ENCODE data around the gene DMRTC2.

Gene DMRTC2

GRCh38 chr19:41845001-41845050 lies at the start of gene DMRTC2:
DMRTC2 (plus strand) TSS chr19:41845042; CDS start chr19:41847429, 2,387 bp downstream.
- H3K27me3 ChIP-seq (ENCODE audit: insufficient read depth, low read length, poor library complexity): peaks cover 3% of the 10 kb centered on the region

GRCh38 chr19:41796362-41796761 lies 48.5 kb upstream of the DMRTC2 start, which contains the start of gene CEACAM3:
CEACAM3 (plus strand) TSS chr19:41796587; CDS start chr19:41796678, 91 bp downstream.
- Histone ChIP-seq H3K4me3 (ENCODE audit: low read depth in 1 of 2, low read length in 2 of 2) (no peak within 1 kb of the TSS), H3K27me3 (ENCODE audit: insufficient read depth, low read length, poor library complexity) (peaks cover 22% of the 10 kb centered on the region), H4K20me1 (ENCODE audit: insufficient read depth, low read length) (no peaks in the 10 kb centered on the region), H3K27ac (ENCODE audit: low read length) (no peak within 1 kb of the TSS), H3K4me1 (ENCODE audit: insufficient read depth, low read length) (no peaks in the 10 kb centered on the region), H3K79me2 (ENCODE audit: insufficient read depth, low read length) (no peaks in the 10 kb centered on the region), H3K4me2 (ENCODE audit: insufficient read depth, low read length) (no peak within 1 kb of the TSS), H3K36me3 (ENCODE audit: insufficient read depth, low read length) (no peaks in the 10 kb centered on the region), H2AFZ (ENCODE audit: low read depth, low read length) (no peak within 1 kb of the TSS), H3K9ac (ENCODE audit: low read depth, low read length) (no peak within 1 kb of the TSS), H3K9me3 (ENCODE audit: insufficient read depth, low read length, severe bottlenecking) (no peaks in the 10 kb centered on the region)
- no peak for DNase-seq
- TF ChIP-seq EZH2 (IDR thresholded peaks at IDR 0.05; ENCODE audit: borderline replicate concordance, low read depth, low read length, severe bottlenecking): no peak
- TF ChIP-seq CTCF (IDR thresholded peaks at IDR 0.05; ENCODE audit: borderline replicate concordance, extremely low read depth, low read length, poor library complexity, severe bottlenecking): no peak
- no peak for ATAC-seq (ENCODE audit: insufficient read depth, low read depth)

More at GRCh38 chr19:41845001-41845050, at the start of gene DMRTC2:
- H3K4me2 ChIP-seq (ENCODE audit: insufficient read depth, low read length): no peak within 1 kb of the TSS
- no peaks in the 10 kb centered on the region for H4K20me1 ChIP-seq (ENCODE audit: insufficient read depth, low read length)
- H3K36me3 ChIP-seq (ENCODE audit: insufficient read depth, low read length): no peaks in the 10 kb centered on the region
- TF ChIP-seq CTCF (IDR thresholded peaks at IDR 0.05; ENCODE audit: borderline replicate concordance, extremely low read depth, low read length, poor library complexity, severe bottlenecking) (no peak), EZH2 (IDR thresholded peaks at IDR 0.05; ENCODE audit: borderline replicate concordance, low read depth, low read length, severe bottlenecking) (no peak)
- H3K4me1 ChIP-seq (ENCODE audit: insufficient read depth, low read length): no peaks in the 10 kb centered on the region
- no peak within 1 kb of the TSS for H2AFZ ChIP-seq (ENCODE audit: low read depth, low read length)
- H3K9ac ChIP-seq (ENCODE audit: low read depth, low read length): no peak within 1 kb of the TSS
- no peak within 1 kb of the TSS for H3K4me3 ChIP-seq (ENCODE audit: low read depth in 1 of 2, low read length in 2 of 2)
- H3K9me3 ChIP-seq (ENCODE audit: insufficient read depth, low read length, severe bottlenecking): no peaks in the 10 kb centered on the region
- DNase-seq: no peak
- no peak for ATAC-seq (ENCODE audit: insufficient read depth, low read depth)
- no peaks in the 10 kb centered on the region for H3K79me2 ChIP-seq (ENCODE audit: insufficient read depth, low read length)
- H3K27ac ChIP-seq (ENCODE audit: low read length): no peak within 1 kb of the TSS

GRCh38 chr19:41796901-41797300 lies 47.9 kb upstream of the DMRTC2 start:
- TF ChIP-seq CTCF (IDR thresholded peaks at IDR 0.05; ENCODE audit: borderline replicate concordance, extremely low read depth, low read length, poor library complexity, severe bottlenecking) (no peak), EZH2 (IDR thresholded peaks at IDR 0.05; ENCODE audit: borderline replicate concordance, low read depth, low read length, severe bottlenecking) (no peak)
- no peak overlapping the region for H3K9ac ChIP-seq (ENCODE audit: low read depth, low read length)
- DNase-seq (no peak), ATAC-seq (ENCODE audit: insufficient read depth, low read depth) (no peak)
- no peaks in the 10 kb centered on the region for H3K9me3 ChIP-seq (ENCODE audit: insufficient read depth, low read length, severe bottlenecking)
- no peaks in the 10 kb centered on the region for H3K36me3 ChIP-seq (ENCODE audit: insufficient read depth, low read length)
- H3K4me3 ChIP-seq (ENCODE audit: low read depth in 1 of 2, low read length in 2 of 2): no peak overlapping the region
- no peaks in the 10 kb centered on the region for H3K79me2 ChIP-seq (ENCODE audit: insufficient read depth, low read length)
- no peaks in the 10 kb centered on the region for H3K4me1 ChIP-seq (ENCODE audit: insufficient read depth, low read length)
- H4K20me1 ChIP-seq (ENCODE audit: insufficient read depth, low read length): no peaks in the 10 kb centered on the region
- H3K27me3 ChIP-seq (ENCODE audit: insufficient read depth, low read length, poor library complexity): peaks cover 27% of the 10 kb centered on the region
- H3K4me2 ChIP-seq (ENCODE audit: insufficient read depth, low read length): no peak overlapping the region
- H2AFZ ChIP-seq (ENCODE audit: low read depth, low read length): no peak overlapping the region
- no peak overlapping the region for H3K27ac ChIP-seq (ENCODE audit: low read length)

- TF ChIP-seq EZH2 (IDR thresholded peaks at IDR 0.05; ENCODE audit: borderline replicate concordance, low read depth, low read length, severe bottlenecking) (no peak), CTCF (IDR thresholded peaks at IDR 0.05; ENCODE audit: borderline replicate concordance, extremely low read depth, low read length, poor library complexity, severe bottlenecking) (no peak)
- H4K20me1 ChIP-seq (ENCODE audit: insufficient read depth, low read length): no peaks in the 10 kb centered on the region
- no peak overlapping the region for H3K4me2 ChIP-seq (ENCODE audit: insufficient read depth, low read length)
- H3K4me1 ChIP-seq (ENCODE audit: insufficient read depth, low read length): no peaks in the 10 kb centered on the region
- H3K4me3 ChIP-seq (ENCODE audit: low read depth in 1 of 2, low read length in 2 of 2): no peak overlapping the region
- H3K27ac ChIP-seq (ENCODE audit: low read length): no peak overlapping the region
- H3K79me2 ChIP-seq (ENCODE audit: insufficient read depth, low read length): no peaks in the 10 kb centered on the region
- ATAC-seq (ENCODE audit: insufficient read depth, low read depth) (no peak), DNase-seq (no peak)
- no peak overlapping the region for H2AFZ ChIP-seq (ENCODE audit: low read depth, low read length)
- no peak overlapping the region for H3K9ac ChIP-seq (ENCODE audit: low read depth, low read length)
- H3K36me3 ChIP-seq (ENCODE audit: insufficient read depth, low read length): no peaks in the 10 kb centered on the region
- no peaks in the 10 kb centered on the region for H3K9me3 ChIP-seq (ENCODE audit: insufficient read depth, low read length, severe bottlenecking)
- peaks cover 35% of the 10 kb centered on the region for H3K27me3 ChIP-seq (ENCODE audit: insufficient read depth, low read length, poor library complexity)
Observed at GRCh38 chr19:41799444-41800000, 45.3 kb upstream of the DMRTC2 start.
